Measurements from ENCODE around the gene GDNF.

- TF ChIP-seq CTCF (IDR thresholded peaks at IDR 0.05): no peak
- no peak for TF ChIP-seq POLR2A (IDR thresholded peaks at IDR 0.05)
Measured at GRCh38 chr5:37830348-37830747, 9.5 kb downstream of the GDNF start.

Data from body of pancreas (tissue), 4 donors.